ENCODE measurements around the gene RNF215. TPM values are rescaled to one million over a fixed set of nuclear protein-coding genes. Genes with fewer than 3 reads are reported as not detected.

The RNF215 gene
- total and polyA plus RNA-seq, 2 of the 13 experiments (the other 11 are each of a cell fraction or from before 2014, with no cell fraction given), result 5.3 to 6.1 TPM

DNA sequence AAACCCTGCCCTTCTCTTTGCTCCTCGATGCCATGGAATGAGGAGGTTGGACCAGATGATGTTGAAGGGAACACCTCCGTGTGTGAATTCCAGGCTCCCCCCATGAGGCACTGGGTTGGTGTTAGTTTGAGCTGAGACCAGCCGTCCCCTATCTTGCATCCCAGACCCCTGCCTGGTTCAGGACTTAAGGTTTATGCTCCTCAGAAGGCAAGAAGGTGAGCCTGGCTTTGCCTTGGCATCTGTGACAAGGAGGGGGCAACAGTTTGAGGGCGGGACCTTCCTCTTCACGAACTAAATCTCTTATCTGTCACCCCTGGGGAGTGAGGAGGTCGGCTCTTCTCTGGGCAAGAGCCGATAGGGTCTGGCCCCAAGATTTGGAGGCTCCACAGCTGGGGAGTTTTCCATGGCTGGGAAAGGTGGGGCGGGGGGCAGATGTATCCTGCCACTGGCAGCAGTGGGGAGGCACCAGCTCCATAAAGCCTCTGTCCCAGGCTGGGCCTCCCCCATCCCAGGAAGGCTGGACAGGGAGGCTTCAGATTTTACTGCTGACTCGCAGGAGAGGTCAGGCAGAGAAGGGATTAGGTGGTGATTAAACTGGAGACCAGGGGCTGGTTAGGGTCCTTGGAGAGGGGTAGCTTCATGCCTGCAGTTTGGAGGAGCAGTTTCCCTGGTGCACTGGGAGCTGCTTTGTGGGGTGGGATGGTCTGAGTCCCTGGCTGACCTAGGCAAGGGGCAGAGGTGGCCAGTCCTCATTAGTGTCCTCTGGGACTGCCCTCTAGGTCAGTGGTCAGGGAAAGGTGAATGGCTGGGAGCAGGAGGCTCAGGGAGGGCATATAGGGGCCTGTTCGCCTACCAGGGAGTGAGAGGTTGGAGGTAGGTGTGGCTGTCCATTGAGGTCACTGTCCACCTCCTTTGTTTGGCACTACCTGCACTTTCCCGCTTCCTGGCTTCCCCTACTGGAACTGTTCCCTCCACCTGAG is 10.7 kb upstream of the RNF215 start (continued):
- TF ChIP-seq RERE (CRISPR knock-in tag; IDR thresholded peaks at IDR 0.05; ENCODE audit: low read depth), result no peak
- 0 out of 2 replicates have a peak, but pooled peaks have one; percentile 28 for TF ChIP-seq DR1 (CRISPR knock-in tag; IDR thresholded peaks at IDR 0.05)
- no peak for TF ChIP-seq ZNF101 (CRISPR knock-in tag; IDR thresholded peaks at IDR 0.05; ENCODE audit: borderline replicate concordance, low read depth)
- no peak for TF ChIP-seq ZNF230 (CRISPR knock-in tag; IDR thresholded peaks at IDR 0.05)
- no peak for TF ChIP-seq FOSL1 (CRISPR knock-in tag; IDR thresholded peaks at IDR 0.05; ENCODE audit: borderline replicate concordance)
- TF ChIP-seq ZNF567 (CRISPR knock-in tag; IDR thresholded peaks at IDR 0.05; ENCODE audit: borderline replicate concordance), result no peak
- TF ChIP-seq TCF12 (IDR thresholded peaks at IDR 0.05), result no peak
- no peak for TF ChIP-seq TCF12 (CRISPR knock-in tag; IDR thresholded peaks at IDR 0.05)
- no peak for TF ChIP-seq ZNF235 (CRISPR knock-in tag; IDR thresholded peaks at IDR 0.05; ENCODE audit: borderline replicate concordance)
- TF ChIP-seq, protein P1, sequence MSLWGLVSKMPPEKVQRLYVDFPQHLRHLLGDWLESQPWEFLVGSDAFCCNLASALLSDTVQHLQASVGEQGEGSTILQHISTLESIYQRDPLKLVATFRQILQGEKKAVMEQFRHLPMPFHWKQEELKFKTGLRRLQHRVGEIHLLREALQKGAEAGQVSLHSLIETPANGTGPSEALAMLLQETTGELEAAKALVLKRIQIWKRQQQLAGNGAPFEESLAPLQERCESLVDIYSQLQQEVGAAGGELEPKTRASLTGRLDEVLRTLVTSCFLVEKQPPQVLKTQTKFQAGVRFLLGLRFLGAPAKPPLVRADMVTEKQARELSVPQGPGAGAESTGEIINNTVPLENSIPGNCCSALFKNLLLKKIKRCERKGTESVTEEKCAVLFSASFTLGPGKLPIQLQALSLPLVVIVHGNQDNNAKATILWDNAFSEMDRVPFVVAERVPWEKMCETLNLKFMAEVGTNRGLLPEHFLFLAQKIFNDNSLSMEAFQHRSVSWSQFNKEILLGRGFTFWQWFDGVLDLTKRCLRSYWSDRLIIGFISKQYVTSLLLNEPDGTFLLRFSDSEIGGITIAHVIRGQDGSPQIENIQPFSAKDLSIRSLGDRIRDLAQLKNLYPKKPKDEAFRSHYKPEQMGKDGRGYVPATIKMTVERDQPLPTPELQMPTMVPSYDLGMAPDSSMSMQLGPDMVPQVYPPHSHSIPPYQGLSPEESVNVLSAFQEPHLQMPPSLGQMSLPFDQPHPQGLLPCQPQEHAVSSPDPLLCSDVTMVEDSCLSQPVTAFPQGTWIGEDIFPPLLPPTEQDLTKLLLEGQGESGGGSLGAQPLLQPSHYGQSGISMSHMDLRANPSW (CRISPR knock-in tag; IDR thresholded peaks at IDR 0.05; ENCODE audit: borderline replicate concordance), result no peak
- no peak for TF ChIP-seq ATM (IDR thresholded peaks at IDR 0.05; ENCODE audit: borderline replicate concordance)
- no peak for TF ChIP-seq TBP (CRISPR knock-in tag; IDR thresholded peaks at IDR 0.05)
- TF ChIP-seq ZNF639 (CRISPR knock-in tag; conservative IDR thresholded peaks at IDR 0.05), result no peak
- no peak for TF ChIP-seq MYNN (CRISPR knock-in tag; IDR thresholded peaks at IDR 0.05; ENCODE audit: low read depth)
- no peak for TF ChIP-seq ZNF614 (CRISPR knock-in tag; IDR thresholded peaks at IDR 0.05; ENCODE audit: borderline replicate concordance)
- TF ChIP-seq ATF6 (CRISPR knock-in tag; conservative IDR thresholded peaks at IDR 0.05), result no peak
- TF ChIP-seq CENPX (CRISPR knock-in tag; IDR thresholded peaks at IDR 0.05), result no peak
